OCI-LY7 (cell line): ENCODE results near the gene OR51L1.

Experiments used
- CTCF ChIP-seq: fragments of 200-600 bp; sonication (generic); conservative IDR thresholded peaks from 2 replicates; pipeline ENCODE4 v1.5.1; 2014; ENCODE audit warnings: mild to moderate bottlenecking, antibody characterized with exemption, low read length, moderate library complexity, mixed read lengths
- EZH2phosphoT487 ChIP-seq: fragments of 200-600 bp; sonication (generic); IDR thresholded peaks from 2 replicates; pipeline ENCODE4 v1.6.1; 2018; ENCODE audit warnings: low read depth, borderline replicate concordance, mild to moderate bottlenecking, mixed run types, antibody characterized with exemption, low read length, moderate library complexity, mixed read lengths

DNA sequence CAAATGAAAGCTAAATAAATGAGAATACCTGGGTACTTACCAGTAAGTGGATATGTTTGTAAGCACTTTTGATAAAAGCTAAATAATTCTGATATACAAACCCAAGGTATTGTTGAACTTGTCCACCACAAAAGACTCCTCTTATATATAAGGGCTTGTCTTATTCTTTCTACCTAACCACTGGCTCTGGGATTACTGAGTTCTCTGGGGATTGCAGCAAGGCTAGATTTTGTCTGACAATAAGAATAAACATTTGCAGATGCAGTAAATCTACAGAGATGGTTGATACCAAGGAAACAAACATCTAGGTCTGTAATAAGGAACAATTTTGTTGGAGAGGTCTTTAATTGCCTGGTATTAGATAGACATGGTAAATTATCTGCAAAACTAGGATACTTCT, 47.1 kb upstream of the OR51L1 start, which contains the start of gene OR51A4:
- TF ChIP-seq CTCF (no peak), EZH2phosphoT487 (no peak)
